CD4-positive, alpha-beta T cell treated with Interleukin-12 subunit alpha and Interleukin-12 subunit beta, for 1 hour (primary cell): ENCODE measurements around the gene STARD3.

Experiments
- DNase-seq: peaks from one replicate; pipeline ENCODE4 v3.0.0-alpha.2; 2020

The STARD3 gene

GRCh38 chr17:39661744-39662541 lies 25.0 kb downstream of the STARD3 start:
- no peak for DNase-seq

GRCh38 chr17:39662551-39663339 lies 25.8 kb downstream of the STARD3 start:
- DNase-seq = no peak

- no peak for DNase-seq
Measured at GRCh38 chr17:39663340-39663687, 26.4 kb downstream of the STARD3 start.

DNA sequence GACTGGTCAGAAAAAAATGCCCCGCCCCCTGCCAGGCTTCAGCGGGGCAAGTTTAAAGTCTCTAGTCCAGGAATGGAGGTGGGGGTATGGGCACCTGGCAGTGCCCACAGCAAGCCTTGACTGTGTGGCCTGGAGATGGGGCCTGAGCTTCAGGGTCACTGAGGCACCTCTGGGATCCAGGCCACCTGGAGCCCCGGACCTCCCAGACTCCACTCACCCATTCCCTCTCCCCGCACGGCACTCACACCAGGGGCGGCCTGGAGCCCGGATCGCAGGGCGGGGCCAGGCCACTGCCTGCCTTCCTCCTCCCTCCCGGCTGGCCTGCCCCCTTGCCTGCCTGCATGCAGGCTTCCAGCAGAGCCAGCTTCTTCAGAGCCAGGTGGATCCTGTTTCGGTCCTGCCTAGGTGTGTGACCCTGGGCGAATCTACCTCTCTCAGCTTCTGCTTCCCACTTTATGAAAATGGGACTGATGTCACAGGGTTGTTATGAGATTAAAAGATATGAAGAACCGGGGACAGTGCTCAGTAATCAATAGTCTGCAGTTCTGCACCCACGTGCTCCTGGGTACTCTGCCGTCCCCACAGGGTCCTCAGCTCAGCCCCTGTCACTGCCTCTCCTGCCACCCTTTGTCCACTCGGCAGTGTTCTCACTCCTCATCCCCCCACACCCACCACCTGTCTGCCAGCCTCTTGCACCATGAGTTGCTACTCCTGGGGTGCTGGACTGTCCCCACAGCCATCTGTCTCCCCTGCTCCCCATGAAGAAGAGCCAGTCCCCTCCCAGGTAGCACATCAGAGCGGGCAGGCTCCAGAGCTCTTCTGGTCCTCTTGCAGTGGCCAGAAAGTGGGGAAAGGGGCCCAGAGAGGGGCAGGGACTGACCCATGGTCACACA lies 27.0 kb downstream of the STARD3 start:
- no peak for DNase-seq

GRCh38 chr17:39664581-39665561 lies 27.9 kb downstream of the STARD3 start, which contains the start of gene TCAP:
Gene TCAP (plus strand): TSS chr17:39665349. CDS start chr17:39665360, 11 bp downstream.
- DNase-seq = no peak

DNA sequence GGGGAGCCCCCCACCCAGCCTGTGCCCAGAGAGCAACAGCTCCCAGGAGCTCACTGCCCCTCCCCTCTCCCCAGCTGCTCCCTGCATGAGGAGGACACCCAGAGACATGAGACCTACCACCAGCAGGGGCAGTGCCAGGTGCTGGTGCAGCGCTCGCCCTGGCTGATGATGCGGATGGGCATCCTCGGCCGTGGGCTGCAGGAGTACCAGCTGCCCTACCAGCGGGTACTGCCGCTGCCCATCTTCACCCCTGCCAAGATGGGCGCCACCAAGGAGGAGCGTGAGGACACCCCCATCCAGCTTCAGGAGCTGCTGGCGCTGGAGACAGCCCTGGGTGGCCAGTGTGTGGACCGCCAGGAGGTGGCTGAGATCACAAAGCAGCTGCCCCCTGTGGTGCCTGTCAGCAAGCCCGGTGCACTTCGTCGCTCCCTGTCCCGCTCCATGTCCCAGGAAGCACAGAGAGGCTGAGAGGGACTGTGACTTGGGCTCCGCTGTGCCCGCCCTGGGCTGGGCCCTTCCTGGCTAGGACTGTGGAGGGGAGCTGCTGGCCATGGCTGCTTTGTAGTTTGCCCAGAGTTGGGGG lies 28.8 kb downstream of the STARD3 start:
- no peak for DNase-seq

DNA sequence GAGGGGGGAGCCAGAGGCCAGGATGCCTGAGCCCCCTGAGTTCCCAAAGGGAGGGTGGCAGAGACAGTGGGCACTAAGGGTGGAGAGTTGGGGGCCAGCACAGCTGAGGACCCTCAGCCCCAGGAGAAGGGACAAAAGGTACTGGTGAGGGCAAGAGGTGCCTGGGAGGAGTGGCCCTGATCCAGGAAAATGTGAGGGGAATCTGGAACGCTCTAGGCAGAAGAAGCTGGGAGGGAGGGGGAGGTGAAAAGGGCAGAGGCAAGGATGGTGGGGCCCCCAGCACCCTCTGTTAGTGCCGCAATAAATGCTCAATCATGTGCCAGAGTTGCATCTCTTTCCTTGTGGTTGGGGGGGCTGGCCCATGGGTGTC lies 29.3 kb downstream of the STARD3 start:
- no peak for DNase-seq

DNA sequence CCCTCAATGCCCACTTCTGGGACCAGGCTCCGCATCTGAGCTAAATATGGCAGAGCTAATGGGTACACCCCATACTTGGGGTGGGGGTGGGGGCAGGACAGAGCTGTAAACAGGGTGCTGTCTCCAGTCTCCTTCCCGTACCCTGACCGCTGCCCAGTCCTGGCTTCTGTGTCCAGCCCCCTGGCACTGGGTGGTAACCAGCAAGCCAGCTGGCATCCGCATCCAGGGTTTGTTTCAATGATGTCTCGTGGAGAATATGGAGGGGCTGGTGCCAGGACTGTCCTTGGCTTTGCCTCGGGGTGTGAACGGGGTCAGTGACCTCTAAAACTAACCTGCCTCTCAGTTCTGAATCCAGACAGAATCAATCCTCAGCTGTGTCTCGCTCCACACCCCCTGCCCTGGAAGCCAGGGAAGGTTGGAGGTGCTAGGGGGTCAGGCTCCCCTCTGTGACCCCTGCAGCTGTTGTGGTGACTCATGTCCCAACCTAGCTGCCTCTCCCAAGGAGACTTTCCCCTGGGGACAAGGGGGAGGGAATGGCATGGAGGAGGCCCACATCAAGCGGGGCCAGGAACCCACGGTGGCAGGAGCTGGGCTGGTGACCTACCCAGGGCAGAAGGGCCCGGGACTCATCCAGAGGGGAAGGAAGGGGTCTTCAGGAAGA lies 29.8 kb downstream of the STARD3 start:
- no peak for DNase-seq

- DNase-seq = no peak
Measured at GRCh38 chr17:39667262-39667944, 30.5 kb downstream of the STARD3 start.

DNA sequence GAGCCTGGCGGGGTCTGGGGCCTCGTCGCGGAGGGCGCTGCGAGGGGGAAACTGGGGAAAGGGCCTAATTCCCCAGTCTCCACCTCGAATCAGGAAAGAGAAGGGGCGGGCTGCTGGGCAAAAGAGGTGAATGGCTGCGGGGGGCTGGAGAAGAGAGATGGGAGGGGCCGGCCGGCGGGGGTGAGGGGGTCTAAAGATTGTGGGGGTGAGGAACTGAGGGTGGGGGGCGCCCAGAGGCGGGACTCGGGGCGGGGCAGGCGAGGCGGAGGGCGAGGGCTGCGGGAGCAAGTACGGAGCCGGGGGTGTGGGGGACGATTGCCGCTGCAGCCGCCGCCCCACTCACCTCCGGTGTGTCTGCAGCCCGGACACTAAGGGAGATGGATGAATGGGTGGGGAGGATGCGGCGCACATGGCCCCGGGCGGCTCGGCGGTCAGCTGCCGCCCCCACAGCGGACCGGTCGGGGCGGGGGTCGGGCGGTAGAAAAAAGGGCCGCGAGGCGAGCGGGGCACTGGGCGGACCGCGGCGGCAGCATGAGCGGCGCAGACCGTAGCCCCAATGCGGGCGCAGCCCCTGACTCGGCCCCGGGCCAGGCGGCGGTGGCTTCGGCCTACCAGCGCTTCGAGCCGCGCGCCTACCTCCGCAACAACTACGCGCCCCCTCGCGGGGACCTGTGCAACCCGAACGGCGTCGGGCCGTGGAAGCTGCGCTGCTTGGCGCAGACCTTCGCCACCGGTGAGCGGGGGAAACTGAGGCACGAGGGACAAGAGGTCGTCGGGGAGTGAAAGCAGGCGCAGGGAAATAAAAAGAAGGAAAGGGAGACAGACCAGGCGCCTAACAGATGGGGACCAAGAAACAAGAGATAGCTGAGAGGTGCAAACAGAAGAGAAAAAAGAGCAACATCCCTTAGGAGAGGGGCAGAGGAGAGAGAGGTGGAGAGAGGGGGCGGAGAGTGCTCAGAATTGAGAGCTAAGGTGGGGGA lies 31.3 kb downstream of the STARD3 start, which contains the start of gene PNMT:
Gene PNMT, plus strand, starts transcription at position 509 of the 980 bp plus-strand sequence. Its CDS starts 23 bp downstream, at position 532.
- peak; percentile 71 for DNase-seq

DNA sequence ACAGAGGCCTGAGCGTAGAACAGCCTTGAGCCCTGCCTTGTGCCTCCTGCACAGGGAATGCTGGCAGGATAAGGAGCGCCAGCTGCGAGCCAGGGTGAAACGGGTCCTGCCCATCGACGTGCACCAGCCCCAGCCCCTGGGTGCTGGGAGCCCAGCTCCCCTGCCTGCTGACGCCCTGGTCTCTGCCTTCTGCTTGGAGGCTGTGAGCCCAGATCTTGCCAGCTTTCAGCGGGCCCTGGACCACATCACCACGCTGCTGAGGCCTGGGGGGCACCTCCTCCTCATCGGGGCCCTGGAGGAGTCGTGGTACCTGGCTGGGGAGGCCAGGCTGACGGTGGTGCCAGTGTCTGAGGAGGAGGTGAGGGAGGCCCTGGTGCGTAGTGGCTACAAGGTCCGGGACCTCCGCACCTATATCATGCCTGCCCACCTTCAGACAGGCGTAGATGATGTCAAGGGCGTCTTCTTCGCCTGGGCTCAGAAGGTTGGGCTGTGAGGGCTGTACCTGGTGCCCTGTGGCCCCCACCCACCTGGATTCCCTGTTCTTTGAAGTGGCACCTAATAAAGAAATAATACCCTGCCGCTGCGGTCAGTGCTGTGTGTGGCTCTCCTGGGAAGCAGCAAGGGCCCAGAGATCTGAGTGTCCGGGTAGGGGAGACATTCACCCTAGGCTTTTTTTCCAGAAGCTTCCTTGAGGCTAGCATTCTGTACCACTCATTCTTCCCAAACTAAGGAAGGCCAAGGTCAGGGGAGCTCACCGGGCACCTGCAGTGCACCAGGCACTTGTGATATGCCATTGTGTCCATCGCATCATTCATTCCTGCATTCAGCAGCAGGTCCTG lies 33.2 kb downstream of the STARD3 start:
- DNase-seq = no peak

GRCh38 chr17:39670746-39671145 lies 33.8 kb downstream of the STARD3 start:
- DNase-seq = no peak

GRCh38 chr17:39671651-39672521 lies 34.9 kb downstream of the STARD3 start:
- no peak for DNase-seq

GRCh38 chr17:39672522-39673334 lies 35.8 kb downstream of the STARD3 start:
- no peak for DNase-seq

GRCh38 chr17:39673335-39674081 lies 36.6 kb downstream of the STARD3 start:
- DNase-seq = no peak
